ENCODE results near the gene PCBD1. TPM values are rescaled to one million over a fixed set of nuclear protein-coding genes. Genes with fewer than 3 reads are reported as not detected.

Gene PCBD1
- total RNA-seq: 10 to 100 TPM; 40.5 to 67.7 TPM

DNA sequence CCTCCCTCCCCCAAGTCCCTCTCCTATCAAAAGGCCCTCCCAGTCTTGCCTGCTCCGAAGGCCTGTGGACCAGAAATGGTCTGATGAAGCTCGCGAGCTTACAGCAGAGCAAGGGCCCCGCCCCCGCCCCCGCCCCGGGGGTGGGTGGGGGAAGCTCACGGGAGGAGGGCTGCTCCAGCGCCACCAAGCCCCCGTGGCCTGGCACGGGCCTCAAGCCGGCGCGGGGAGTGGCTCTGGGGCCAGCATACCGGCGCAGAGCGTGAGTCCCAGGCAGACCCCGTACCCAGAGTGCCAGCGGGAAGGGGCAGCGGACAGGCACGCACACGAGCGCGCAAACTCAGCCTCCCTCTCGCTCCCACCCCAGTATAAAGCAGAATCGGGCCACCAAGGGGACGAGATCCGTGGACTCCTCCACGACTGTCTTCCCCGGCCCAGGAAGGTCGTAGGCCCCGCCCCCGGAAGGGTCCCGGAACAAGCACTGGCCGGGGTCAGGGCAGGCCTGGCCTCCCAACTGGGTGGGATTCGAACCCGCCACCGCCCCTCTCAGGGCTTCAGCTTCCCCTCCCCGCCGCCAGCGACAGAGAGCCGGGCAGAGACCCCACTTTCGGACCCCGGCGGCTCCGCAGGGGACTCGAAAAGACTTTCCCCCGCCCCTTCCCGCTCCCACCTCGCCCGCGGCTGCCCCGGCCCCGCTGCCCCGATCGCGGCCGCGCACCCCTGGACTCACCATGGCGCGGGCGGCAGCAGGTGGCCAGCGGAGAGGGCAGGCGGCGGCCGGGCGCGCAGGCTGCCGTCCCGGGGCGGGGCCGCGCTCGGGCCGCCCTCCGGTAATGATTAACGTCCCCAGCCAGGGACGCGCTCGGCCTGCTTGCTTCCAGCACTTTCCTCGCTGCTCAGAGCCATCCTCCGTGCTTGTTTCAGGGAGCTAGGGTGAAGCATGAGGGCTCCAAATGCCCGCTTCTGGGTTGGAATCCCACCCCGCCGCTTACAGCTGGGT lies at the start of gene PCBD1:
Gene PCBD1 (minus strand): TSS at position 762 of the 997 bp plus-strand sequence. CDS start 32 bp downstream, at position 730.
- intact Hi-C loops (cut with DNase I): no loop called here
- Histone ChIP-seq H3K4me1 (peaks cover 46% of the 10 kb centered on the region), H3K27me3 (no peaks in the 10 kb centered on the region), H3K36me3 (replicated peaks in 1 of 2; ENCODE audit: insufficient read depth in 1 of 2, low read depth in 2 of 2) (peaks cover 0 to 6% of the 10 kb centered on the region in 2 donors), H3K27ac (peak within 1 kb of the TSS; percentile 71 to 96 (median 92)), H3K9me3 (no peaks in the 10 kb centered on the region), H3K4me3 (peak within 1 kb of the TSS; percentile 52 to 60)
- WGBS, 2 donors: 0% methylated on average over 50 to 84 of the region's 85 CpGs
- TF ChIP-seq, protein P1, sequence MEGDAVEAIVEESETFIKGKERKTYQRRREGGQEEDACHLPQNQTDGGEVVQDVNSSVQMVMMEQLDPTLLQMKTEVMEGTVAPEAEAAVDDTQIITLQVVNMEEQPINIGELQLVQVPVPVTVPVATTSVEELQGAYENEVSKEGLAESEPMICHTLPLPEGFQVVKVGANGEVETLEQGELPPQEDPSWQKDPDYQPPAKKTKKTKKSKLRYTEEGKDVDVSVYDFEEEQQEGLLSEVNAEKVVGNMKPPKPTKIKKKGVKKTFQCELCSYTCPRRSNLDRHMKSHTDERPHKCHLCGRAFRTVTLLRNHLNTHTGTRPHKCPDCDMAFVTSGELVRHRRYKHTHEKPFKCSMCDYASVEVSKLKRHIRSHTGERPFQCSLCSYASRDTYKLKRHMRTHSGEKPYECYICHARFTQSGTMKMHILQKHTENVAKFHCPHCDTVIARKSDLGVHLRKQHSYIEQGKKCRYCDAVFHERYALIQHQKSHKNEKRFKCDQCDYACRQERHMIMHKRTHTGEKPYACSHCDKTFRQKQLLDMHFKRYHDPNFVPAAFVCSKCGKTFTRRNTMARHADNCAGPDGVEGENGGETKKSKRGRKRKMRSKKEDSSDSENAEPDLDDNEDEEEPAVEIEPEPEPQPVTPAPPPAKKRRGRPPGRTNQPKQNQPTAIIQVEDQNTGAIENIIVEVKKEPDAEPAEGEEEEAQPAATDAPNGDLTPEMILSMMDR (IDR thresholded peaks at IDR 0.05): no peak
- peak; percentile 47 to 70 (median 63) for TF ChIP-seq POLR2A (IDR thresholded peaks at IDR 0.05)
- ATAC-seq: peak; percentile 94
- peak; percentile 84 to 88 (median 86) for DNase-seq

DNA sequence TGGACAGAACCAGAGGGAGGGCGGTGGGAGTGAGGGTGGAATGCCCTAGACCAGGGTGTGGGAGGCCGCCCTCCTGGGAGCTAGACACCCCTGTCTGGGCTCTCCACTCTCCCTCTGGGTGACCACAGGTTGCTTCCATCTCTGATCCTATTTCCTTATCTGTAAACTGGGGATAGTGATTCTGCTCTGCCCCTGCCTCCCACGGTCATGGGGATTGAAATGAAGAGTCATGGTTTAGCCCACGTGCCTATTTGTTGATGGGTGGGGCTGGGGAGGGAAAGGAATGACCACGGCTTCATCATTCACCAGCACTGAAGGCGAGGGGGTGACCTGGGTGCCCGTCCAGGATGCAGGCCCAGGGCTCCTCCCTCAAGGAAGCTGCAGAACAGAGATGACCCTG lies 49.3 kb upstream of the PCBD1 start:
- no peak for TF ChIP-seq POLR2A (IDR thresholded peaks at IDR 0.05)
- TF ChIP-seq, protein P1 (IDR thresholded peaks at IDR 0.05): no peak
- DNase-seq (no peak), ATAC-seq (no peak)
- intact Hi-C loops (cut with DNase I): loop anchor here (10.0 kb wide), 1 partner anchor 257 kb away; no protein-coding TSS in a partner anchor
- WGBS, 2 donors: 83 to 86% methylated on average over 7 of the region's 7 CpGs
- H3K4me1 ChIP-seq: peaks cover 10% of the 10 kb centered on the region
- H3K27me3 ChIP-seq: no peaks in the 10 kb centered on the region
- H3K4me3 ChIP-seq: no peak overlapping the region
- H3K36me3 ChIP-seq (replicated peaks in 1 of 2; ENCODE audit: insufficient read depth in 1 of 2, low read depth in 2 of 2): no peaks in the 10 kb centered on the region
- no peak overlapping the region for H3K27ac ChIP-seq
- H3K9me3 ChIP-seq: no peaks in the 10 kb centered on the region

DNA sequence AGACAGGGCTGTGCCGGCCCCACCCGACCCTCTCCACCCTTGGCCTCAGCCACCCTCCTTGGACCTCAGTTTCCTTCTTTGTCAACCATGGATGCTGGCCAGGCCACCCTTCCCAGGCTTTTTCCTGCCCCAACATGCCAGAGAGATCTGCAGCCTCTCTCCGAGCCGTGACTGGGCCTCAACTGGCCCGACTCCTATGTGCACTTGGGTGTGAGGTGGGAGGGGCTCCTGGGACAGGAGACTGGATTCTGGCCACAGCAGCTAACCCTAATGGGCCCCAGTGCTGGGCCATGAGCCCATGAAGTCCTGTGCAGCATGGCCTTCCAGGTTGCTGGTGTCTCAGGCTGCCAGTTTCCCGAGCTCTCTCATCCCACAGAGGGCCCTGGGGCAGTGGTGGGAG lies 47.7 kb upstream of the PCBD1 start:
- no peak overlapping the region for H3K4me3 ChIP-seq
- no peak for ATAC-seq
- intact Hi-C loops (cut with DNase I): loop anchor here (10.0 kb wide), 1 partner anchor 259 kb away; no protein-coding TSS in a partner anchor
- H3K27ac ChIP-seq: no peak overlapping the region
- H3K4me1 ChIP-seq: peaks cover 9% of the 10 kb centered on the region
- H3K27me3 ChIP-seq: no peaks in the 10 kb centered on the region
- TF ChIP-seq, protein P1 (IDR thresholded peaks at IDR 0.05): no peak
- TF ChIP-seq POLR2A (IDR thresholded peaks at IDR 0.05): no peak
- H3K36me3 ChIP-seq (replicated peaks in 1 of 2; ENCODE audit: insufficient read depth in 1 of 2, low read depth in 2 of 2): no peaks in the 10 kb centered on the region
- 81 to 82% methylated on average over 6 of the region's 6 CpGs for WGBS, 2 donors
- DNase-seq: no peak
- no peaks in the 10 kb centered on the region for H3K9me3 ChIP-seq

DNA sequence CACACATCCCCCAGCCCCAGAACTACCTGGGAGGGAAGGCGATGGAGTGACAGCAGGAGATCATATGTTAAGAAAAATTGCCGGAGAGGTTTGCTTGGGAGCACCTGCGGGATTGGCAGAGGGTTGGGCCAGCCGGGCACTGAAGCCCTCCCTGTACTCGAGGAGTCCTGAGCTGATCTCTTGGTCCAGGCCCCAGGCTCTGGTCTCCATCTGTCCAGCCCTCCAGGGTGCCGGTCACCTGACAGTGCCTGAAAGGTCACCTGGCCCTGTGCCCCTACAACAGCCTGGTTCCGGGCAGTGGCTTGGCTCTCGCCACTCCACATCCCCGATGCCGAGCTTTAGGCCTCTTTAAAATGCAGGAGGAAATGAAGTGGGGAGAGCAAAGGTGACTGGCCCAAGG lies 47.3 kb upstream of the PCBD1 start:
- H3K4me1 ChIP-seq: peaks cover 4% of the 10 kb centered on the region
- no peak for ATAC-seq
- WGBS, 2 donors: 82 to 85% methylated on average over 9 to 10 of the region's 10 CpGs
- intact Hi-C loops (cut with DNase I): loop anchor here (10.0 kb wide), 1 partner anchor 259 kb away; no protein-coding TSS in a partner anchor
- no peak overlapping the region for H3K27ac ChIP-seq
- no peak for TF ChIP-seq POLR2A (IDR thresholded peaks at IDR 0.05)
- TF ChIP-seq, protein P1 (IDR thresholded peaks at IDR 0.05): no peak
- H3K27me3 ChIP-seq: no peaks in the 10 kb centered on the region
- H3K36me3 ChIP-seq (replicated peaks in 1 of 2; ENCODE audit: insufficient read depth in 1 of 2, low read depth in 2 of 2): no peaks in the 10 kb centered on the region
- no peak for DNase-seq
- no peak overlapping the region for H3K4me3 ChIP-seq
- no peaks in the 10 kb centered on the region for H3K9me3 ChIP-seq
